Measurements from ENCODE around the gene ZNF740.

ZNF740 gene

DNA sequence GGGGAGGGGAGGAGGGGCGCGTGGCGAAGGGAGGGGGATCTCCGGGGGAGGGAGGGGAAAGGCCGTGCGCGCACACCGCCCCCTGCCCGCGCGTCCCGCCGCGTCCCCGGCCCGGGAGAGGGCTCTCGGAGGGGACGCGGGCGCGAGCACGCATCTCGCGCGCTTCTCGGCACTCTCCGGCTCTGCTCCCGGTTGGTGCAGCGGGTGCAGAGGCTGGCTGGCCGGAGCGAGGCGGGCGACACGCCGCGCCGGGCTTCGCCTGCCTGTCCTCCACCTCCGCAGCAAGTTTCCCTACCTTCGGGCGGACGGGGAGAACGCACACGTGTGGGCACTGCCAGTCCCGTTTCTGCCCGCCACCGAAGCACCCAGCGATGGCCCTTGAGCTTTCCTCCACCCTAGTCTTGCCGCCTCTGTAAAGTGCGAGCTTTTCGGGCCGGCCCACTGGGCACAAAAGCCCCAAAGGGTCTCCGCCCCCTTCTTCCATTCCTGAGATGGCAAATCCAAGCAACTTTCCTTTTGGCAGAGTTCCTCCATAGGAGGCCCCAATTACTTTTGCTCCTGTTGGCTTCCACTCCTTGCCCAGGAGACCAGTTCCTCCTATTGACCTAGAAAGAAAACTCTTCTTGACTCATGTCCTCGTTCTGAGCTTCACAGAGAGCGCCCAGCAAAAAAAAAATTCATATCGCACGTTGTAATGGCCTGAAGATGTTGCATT lies 566 bp downstream of the ZNF740 start:
- Histone ChIP-seq H3K79me2 (ENCODE audit: insufficient read depth, low read length) (no peaks in the 10 kb centered on the region; the same call in 1 of the 2 replicates), H4K20me1 (ENCODE audit: insufficient read depth, low read length) (no peaks in the 10 kb centered on the region), H3K36me3 (ENCODE audit: insufficient read depth, low read length) (peaks cover 46% of the 10 kb centered on the region), H3K4me2 (ENCODE audit: low read length) (peak overlapping the region; percentile 97), H3F3A (ENCODE audit: insufficient read depth, low read length) (0 out of 2 replicates have a peak, but pooled peaks cover 2% of the 10 kb centered on the region), H3K9ac (ENCODE audit: low read length) (peak overlapping the region; percentile 86), H3K27ac (ENCODE audit: low read depth, low read length, poor library complexity, severe bottlenecking) (peak overlapping the region; percentile 86), H2AFZ (ENCODE audit: low read length) (no peak overlapping the region), H3K4me1 (ENCODE audit: insufficient read depth, low read length, severe bottlenecking) (peaks cover 34% of the 10 kb centered on the region), H3K9me2 (ENCODE audit: low read depth, low read length) (no peaks in the 10 kb centered on the region), H3K4me3 (ENCODE audit: low read depth, low read length, poor library complexity, severe bottlenecking) (peak overlapping the region; percentile 76), H3K27me3 (ENCODE audit: insufficient read depth, low read length) (no peaks in the 10 kb centered on the region), H3K9me3 (ENCODE audit: low read length) (no peaks in the 10 kb centered on the region)
- TF ChIP-seq EZH2 (IDR thresholded peaks at IDR 0.05; ENCODE audit: borderline replicate concordance, low read length) (no peak), CTCF (IDR thresholded peaks at IDR 0.05; ENCODE audit: low read length) (no peak)

- no peaks in the 10 kb centered on the region for H3K27me3 ChIP-seq (ENCODE audit: insufficient read depth, low read length)
- H3K4me1 ChIP-seq (ENCODE audit: insufficient read depth, low read length, severe bottlenecking), result peaks cover 34% of the 10 kb centered on the region
- no peaks in the 10 kb centered on the region; the same call in 1 of the 2 replicates for H3K79me2 ChIP-seq (ENCODE audit: insufficient read depth, low read length)
- H3K4me3 ChIP-seq (ENCODE audit: low read depth, low read length, poor library complexity, severe bottlenecking), result peak overlapping the region; percentile 76
- H3K9me3 ChIP-seq (ENCODE audit: low read length), result no peaks in the 10 kb centered on the region
- TF ChIP-seq CTCF (IDR thresholded peaks at IDR 0.05; ENCODE audit: low read length) (no peak), EZH2 (IDR thresholded peaks at IDR 0.05; ENCODE audit: borderline replicate concordance, low read length) (no peak)
- no peaks in the 10 kb centered on the region for H3K9me2 ChIP-seq (ENCODE audit: low read depth, low read length)
- H3F3A ChIP-seq (ENCODE audit: insufficient read depth, low read length), result 0 out of 2 replicates have a peak, but pooled peaks cover 2% of the 10 kb centered on the region
- no peaks in the 10 kb centered on the region for H4K20me1 ChIP-seq (ENCODE audit: insufficient read depth, low read length)
- H3K4me2 ChIP-seq (ENCODE audit: low read length), result peak overlapping the region; percentile 97
- H3K36me3 ChIP-seq (ENCODE audit: insufficient read depth, low read length), result peaks cover 55% of the 10 kb centered on the region
- H2AFZ ChIP-seq (ENCODE audit: low read length), result no peak overlapping the region
- no peak overlapping the region; the same call in 1 of the 2 replicates for H3K9ac ChIP-seq (ENCODE audit: low read length)
- H3K27ac ChIP-seq (ENCODE audit: low read depth, low read length, poor library complexity, severe bottlenecking), result no peak overlapping the region
Measured at GRCh38 chr12:53181935-53182334, 1.4 kb downstream of the ZNF740 start.

DNA sequence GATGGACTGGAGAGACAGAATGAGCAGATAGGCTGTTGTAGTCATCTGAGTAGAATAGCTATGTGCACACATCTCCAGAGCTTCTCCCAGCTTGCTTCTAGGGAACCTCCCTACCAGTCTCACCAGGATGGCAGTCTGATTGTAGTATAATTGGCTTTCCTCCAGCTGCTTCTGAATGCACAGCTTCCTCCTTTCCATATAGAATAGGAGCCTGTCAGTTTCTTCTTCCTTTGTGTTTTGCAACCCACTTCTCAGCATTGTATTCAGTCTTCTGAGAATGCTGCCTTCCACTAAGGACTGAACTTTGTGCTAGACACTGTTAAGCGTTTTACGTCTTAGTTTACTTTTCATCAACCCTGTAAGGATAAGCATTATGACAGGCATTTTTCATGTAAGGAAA lies 2.4 kb downstream of the ZNF740 start:
- Histone ChIP-seq H3K9ac (ENCODE audit: low read length) (0 out of 2 replicates have a peak overlapping the region, but pooled peaks have one; percentile 11), H3K36me3 (ENCODE audit: insufficient read depth, low read length) (peaks cover 64% of the 10 kb centered on the region), H4K20me1 (ENCODE audit: insufficient read depth, low read length) (no peaks in the 10 kb centered on the region), H3K9me3 (ENCODE audit: low read length) (no peaks in the 10 kb centered on the region), H3F3A (ENCODE audit: insufficient read depth, low read length) (0 out of 2 replicates have a peak, but pooled peaks cover 2% of the 10 kb centered on the region), H2AFZ (ENCODE audit: low read length) (no peak overlapping the region), H3K27me3 (ENCODE audit: insufficient read depth, low read length) (no peaks in the 10 kb centered on the region), H3K4me3 (ENCODE audit: low read depth, low read length, poor library complexity, severe bottlenecking) (peak overlapping the region; percentile 76), H3K9me2 (ENCODE audit: low read depth, low read length) (no peaks in the 10 kb centered on the region), H3K4me2 (ENCODE audit: low read length) (peak overlapping the region; percentile 97), H3K79me2 (ENCODE audit: insufficient read depth, low read length) (no peaks in the 10 kb centered on the region; the same call in 1 of the 2 replicates), H3K27ac (ENCODE audit: low read depth, low read length, poor library complexity, severe bottlenecking) (no peak overlapping the region), H3K4me1 (ENCODE audit: insufficient read depth, low read length, severe bottlenecking) (peaks cover 34% of the 10 kb centered on the region)
- no peak for TF ChIP-seq CTCF (IDR thresholded peaks at IDR 0.05; ENCODE audit: low read length)
- TF ChIP-seq EZH2 (IDR thresholded peaks at IDR 0.05; ENCODE audit: borderline replicate concordance, low read length), result no peak
